Natural killer cell (primary cell): ENCODE data around the gene UNC119B. TPM values are rescaled to one million over a fixed set of nuclear protein-coding genes. Genes with fewer than 3 reads are reported as not detected.

ENCODE experiments used
- ATAC-seq, 3 donors: fragments of 150-1000 bp in 2 of 3; fragments of 200-7000 bp in 1 of 3; cut with Tn5 transposase; 1 replicate in 1 of 3; 2 replicates in 2 of 3; pipeline ENCODE4 v1.10.0; 2021; ENCODE audit warnings: mild to moderate bottlenecking in 2 of 3, moderate library complexity in 2 of 3
- DNase-seq, 2 donors: peaks; one replicate each; pipeline versions ENCODE4 v3.0.0 to v3.0.0-alpha.2; 2013 to 2021; ENCODE audit warnings: mixed read lengths in 1 of 2
- H3K27ac ChIP-seq: one replicate; pipeline ENCODE4 v1.5.1; 2013; ENCODE audit warnings: mild to moderate bottlenecking, low read length
- H3K27me3 ChIP-seq: one replicate; pipeline ENCODE4 v1.6.1; 2013; ENCODE audit warnings: low read length; ENCODE audit not compliant: control insufficient read depth, insufficient read depth
- H3K36me3 ChIP-seq: one replicate; pipeline ENCODE4 v1.6.1; 2013; ENCODE audit warnings: low read length; ENCODE audit not compliant: control insufficient read depth, insufficient read depth
- H3K4me1 ChIP-seq: one replicate; pipeline ENCODE4 v1.6.1; 2013; ENCODE audit warnings: low read length; ENCODE audit not compliant: control insufficient read depth, insufficient read depth
- H3K4me3 ChIP-seq: one replicate; pipeline ENCODE4 v1.5.1; 2013; ENCODE audit warnings: low read length
- H3K9me3 ChIP-seq: one replicate; pipeline ENCODE4 v1.6.1; 2013; ENCODE audit warnings: low read length; ENCODE audit not compliant: control insufficient read depth, insufficient read depth
- H3K27ac Mint-ChIP-seq, 2 donors: one replicate each; pipeline ENCODE4 v1.8.0; 2022; ENCODE audit warnings: mild to moderate bottlenecking in 2 of 2, mixed read lengths in 2 of 2, moderate library complexity in 1 of 2
- H3K27me3 Mint-ChIP-seq, 2 donors: one replicate each; pipeline ENCODE4 v1.8.0; 2022; ENCODE audit warnings: low read depth in 2 of 2, mixed read lengths in 2 of 2
- H3K36me3 Mint-ChIP-seq: one replicate; pipeline ENCODE4 v1.8.0; 2022; ENCODE audit warnings: mixed read lengths
- H3K4me1 Mint-ChIP-seq, 2 donors: one replicate each; pipeline ENCODE4 v1.8.0; 2022; ENCODE audit warnings: mixed read lengths in 2 of 2
- H3K4me3 Mint-ChIP-seq: one replicate; pipeline ENCODE4 v1.8.0; 2022; ENCODE audit warnings: mild to moderate bottlenecking, moderate library complexity, mixed read lengths
- H3K9me3 Mint-ChIP-seq, 2 donors: one replicate each; pipeline ENCODE4 v1.8.0; 2022; ENCODE audit warnings: mixed read lengths in 2 of 2
- CTCF ChIP-seq: fragments of 200-600 bp; IDR thresholded peaks from one replicate; pipeline ENCODE4 v1.8.0; 2022; ENCODE audit warnings: antibody characterized with exemption
- WGBS: methylation state at CpG from one replicate; pipeline ENCODE4 v1.1.7; 2013; ENCODE audit warnings: missing lambda C conversion rate; ENCODE audit not compliant: insufficient coverage; 5-methylcytosine and 5-hydroxymethylcytosine counted together
- intact Hi-C: fragments of 100-400 bp; cut with micrococcal nuclease; formaldehyde crosslinking; loops from one replicate; pipeline ENCODE4 v1.14.2; 2022
- total RNA-seq, 4 donors: library from RNA; stranded (reverse); fragments of 120-200 nt in 1 of 4; gene quantifications; one replicate each; pipeline versions ENCODE4 v1.2.3 to v1.2.4, GENCODE V29; 2013 to 2022

The UNC119B gene
- total RNA-seq, 3 donors from 2014 or later (not counting 1 experiment from before 2014, with no cell fraction given) = 10.7 to 11.6 (median 11.6) TPM

GRCh38 chr12:120733574-120733973 lies 23.3 kb downstream of the UNC119B start:
- H3K4me3 Mint-ChIP-seq = no peak overlapping the region
- DNase-seq (no peak), ATAC-seq (no peak)
- H3K36me3 Mint-ChIP-seq = no peaks in the 10 kb centered on the region
- peaks cover 0 to 9% of the 10 kb centered on the region in 2 donors for H3K4me1 Mint-ChIP-seq
- 88% methylated on average over 3 of the region's 3 CpGs for whole genome bisulfite sequencing
- intact Hi-C loops = no loop called here
- H3K27me3 ChIP-seq = no peaks in the 10 kb centered on the region
- no peak overlapping the region for H3K27ac ChIP-seq
- H3K9me3 Mint-ChIP-seq = no peaks in the 10 kb centered on the region
- no peaks in the 10 kb centered on the region for H3K9me3 ChIP-seq
- H3K27ac Mint-ChIP-seq = no peak overlapping the region
- H3K4me3 ChIP-seq = no peak overlapping the region
- no peak for TF ChIP-seq CTCF
- H3K36me3 ChIP-seq = peaks cover 7% of the 10 kb centered on the region
- no peaks in the 10 kb centered on the region for H3K27me3 Mint-ChIP-seq
- no peaks in the 10 kb centered on the region for H3K4me1 ChIP-seq

GRCh38 chr12:120734210-120734609 lies 24.0 kb downstream of the UNC119B start:
- H3K36me3 Mint-ChIP-seq = no peaks in the 10 kb centered on the region
- H3K4me3 ChIP-seq = no peak overlapping the region
- no peak overlapping the region for H3K27ac ChIP-seq
- no peaks in the 10 kb centered on the region for H3K4me1 ChIP-seq
- ATAC-seq (no peak), DNase-seq (no peak)
- 95% methylated on average over 10 of the region's 10 CpGs for WGBS
- no peaks in the 10 kb centered on the region for H3K27me3 Mint-ChIP-seq
- H3K36me3 ChIP-seq = peaks cover 9% of the 10 kb centered on the region
- H3K4me3 Mint-ChIP-seq = no peak overlapping the region
- no peaks in the 10 kb centered on the region for H3K27me3 ChIP-seq
- H3K27ac Mint-ChIP-seq = no peak overlapping the region
- TF ChIP-seq CTCF = no peak
- no peaks in the 10 kb centered on the region for H3K9me3 Mint-ChIP-seq
- H3K9me3 ChIP-seq = no peaks in the 10 kb centered on the region
- H3K4me1 Mint-ChIP-seq = peaks cover 0 to 9% of the 10 kb centered on the region in 2 donors
- intact Hi-C loops = no loop called here

- Mint-ChIP-seq H3K36me3 (no peaks in the 10 kb centered on the region), H3K27ac (no peak overlapping the region), H3K4me3 (no peak overlapping the region), H3K27me3 (no peaks in the 10 kb centered on the region), H3K9me3 (no peaks in the 10 kb centered on the region), H3K4me1 (peaks cover 0 to 7% of the 10 kb centered on the region in 2 donors)
- H3K4me3 ChIP-seq = no peak overlapping the region
- no peaks in the 10 kb centered on the region for H3K4me1 ChIP-seq
- no peak overlapping the region for H3K27ac ChIP-seq
- WGBS = 100% methylated on average over 1 of the region's 3 CpGs
- intact Hi-C loops = no loop called here
- H3K9me3 ChIP-seq = no peaks in the 10 kb centered on the region
- DNase-seq = no peak
- H3K36me3 ChIP-seq = peaks cover 9% of the 10 kb centered on the region
- no peak for TF ChIP-seq CTCF
- no peak for ATAC-seq
- no peaks in the 10 kb centered on the region for H3K27me3 ChIP-seq
These were observed 24.9 kb downstream of the UNC119B start for GRCh38 chr12:120735181-120735580.
